ENCODE measurements around the gene DCST2. TPM values are rescaled to one million over a fixed set of nuclear protein-coding genes. Genes with fewer than 3 reads are reported as not detected.

DCST2 gene
- total RNA-seq, 1 experiment from 2014 or later = 0.31 TPM

DNA sequence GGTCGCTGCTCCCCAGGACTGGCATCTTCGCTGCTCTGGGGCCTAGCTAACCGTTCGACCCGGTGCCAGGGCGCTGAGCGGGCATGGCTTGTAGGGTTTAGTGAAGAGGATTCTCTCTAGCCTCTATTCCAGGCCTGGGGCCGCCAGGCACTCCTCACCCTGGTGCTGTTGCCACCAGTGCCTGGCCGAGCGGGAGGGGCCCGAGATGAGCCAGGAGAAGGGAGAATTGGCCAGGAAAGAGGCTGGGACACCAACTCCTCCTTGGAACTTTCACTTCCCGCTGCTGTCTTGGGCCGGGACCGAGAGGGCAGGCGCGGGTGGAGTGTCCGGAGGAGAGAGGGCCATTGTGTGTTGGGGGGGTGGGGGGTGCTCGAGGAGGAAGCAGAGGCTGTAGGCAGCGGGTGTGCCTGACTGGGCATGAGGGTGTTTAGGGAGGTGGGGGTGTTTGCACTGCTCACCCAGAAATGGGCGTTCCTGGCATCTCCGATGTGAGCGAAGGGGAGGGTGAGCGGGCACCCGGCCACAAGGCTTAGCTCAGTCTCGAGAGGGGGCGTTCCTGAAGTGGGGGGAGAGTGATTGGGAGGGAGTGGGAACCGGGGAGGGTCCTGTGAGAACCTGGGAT lies 18.3 kb upstream of the DCST2 start:
- in situ Hi-C loops (cut with HindIII; ENCODE audit: low sequenced_read_pairs) = no loop called here
- peak; percentile 56 for DNase-seq (ENCODE audit: low spot score)

DNA sequence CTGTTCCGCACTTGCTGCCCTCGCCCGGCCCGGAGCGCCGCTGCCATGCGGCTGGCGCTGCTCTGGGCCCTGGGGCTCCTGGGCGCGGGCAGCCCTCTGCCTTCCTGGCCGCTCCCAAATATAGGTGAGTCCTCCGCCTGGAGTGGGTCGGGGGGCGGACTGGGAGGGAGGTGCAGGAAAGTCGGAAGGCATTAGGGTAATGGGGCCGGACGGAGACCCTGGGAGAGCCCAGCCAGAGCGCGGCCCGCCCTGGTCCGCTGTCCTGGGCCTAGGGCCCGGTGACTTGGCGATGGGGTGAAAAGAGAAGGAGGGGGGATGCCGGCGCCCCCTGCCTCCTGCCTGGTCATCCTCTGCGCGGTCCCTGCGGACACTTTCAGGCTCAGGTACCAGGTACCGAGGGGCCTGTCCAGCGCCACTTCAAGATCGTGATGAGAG lies 17.8 kb upstream of the DCST2 start:
- DNase-seq (ENCODE audit: low spot score) = no peak
- in situ Hi-C loops (cut with HindIII; ENCODE audit: low sequenced_read_pairs) = no loop called here

DNA sequence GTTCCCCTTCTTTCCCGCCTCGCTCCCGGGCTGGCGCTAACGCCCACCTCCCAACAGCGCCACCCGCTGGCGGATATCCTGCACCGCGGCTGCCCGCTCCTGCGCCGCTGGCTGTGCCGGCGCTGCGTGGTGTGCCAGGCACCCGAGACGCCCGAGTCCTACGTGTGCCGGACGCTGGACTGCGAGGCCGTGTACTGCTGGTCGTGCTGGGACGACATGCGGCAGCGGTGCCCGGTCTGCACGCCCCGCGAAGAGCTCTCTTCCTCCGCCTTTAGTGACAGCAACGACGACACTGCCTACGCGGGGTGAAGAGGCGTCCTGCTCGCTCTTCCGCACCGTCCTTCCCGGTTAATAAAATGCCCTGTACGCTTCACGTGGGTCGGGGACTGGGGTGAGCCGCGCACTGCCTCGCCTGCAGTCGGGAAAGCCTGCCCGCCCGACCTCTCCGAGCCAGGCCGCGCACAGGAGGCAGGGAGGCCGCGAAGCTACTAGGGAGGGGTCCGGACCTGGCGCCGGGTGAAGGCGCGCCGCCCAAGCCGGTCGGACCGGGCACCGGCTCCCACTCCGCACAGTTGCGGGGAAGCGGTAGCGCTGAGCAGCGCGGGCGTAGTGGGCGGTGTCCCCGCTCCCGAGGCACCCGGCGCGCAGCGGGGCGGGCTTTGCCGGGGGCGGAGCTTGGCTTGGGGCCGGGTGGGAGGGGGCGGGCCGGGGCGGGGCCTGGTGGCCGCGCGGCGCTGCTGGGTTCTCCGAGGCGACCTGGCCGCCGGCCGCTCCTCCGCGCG lies 17.2 kb upstream of the DCST2 start, which contains the start of gene ADAM15:
Gene ADAM15 (plus strand): TSS at position 757 of the 782 bp plus-strand sequence. CDS start 71 bp downstream, outside the sequence.
- in situ Hi-C loops (cut with HindIII; ENCODE audit: low sequenced_read_pairs) = no loop called here
- peak; percentile 71 for DNase-seq (ENCODE audit: low spot score)

DNA sequence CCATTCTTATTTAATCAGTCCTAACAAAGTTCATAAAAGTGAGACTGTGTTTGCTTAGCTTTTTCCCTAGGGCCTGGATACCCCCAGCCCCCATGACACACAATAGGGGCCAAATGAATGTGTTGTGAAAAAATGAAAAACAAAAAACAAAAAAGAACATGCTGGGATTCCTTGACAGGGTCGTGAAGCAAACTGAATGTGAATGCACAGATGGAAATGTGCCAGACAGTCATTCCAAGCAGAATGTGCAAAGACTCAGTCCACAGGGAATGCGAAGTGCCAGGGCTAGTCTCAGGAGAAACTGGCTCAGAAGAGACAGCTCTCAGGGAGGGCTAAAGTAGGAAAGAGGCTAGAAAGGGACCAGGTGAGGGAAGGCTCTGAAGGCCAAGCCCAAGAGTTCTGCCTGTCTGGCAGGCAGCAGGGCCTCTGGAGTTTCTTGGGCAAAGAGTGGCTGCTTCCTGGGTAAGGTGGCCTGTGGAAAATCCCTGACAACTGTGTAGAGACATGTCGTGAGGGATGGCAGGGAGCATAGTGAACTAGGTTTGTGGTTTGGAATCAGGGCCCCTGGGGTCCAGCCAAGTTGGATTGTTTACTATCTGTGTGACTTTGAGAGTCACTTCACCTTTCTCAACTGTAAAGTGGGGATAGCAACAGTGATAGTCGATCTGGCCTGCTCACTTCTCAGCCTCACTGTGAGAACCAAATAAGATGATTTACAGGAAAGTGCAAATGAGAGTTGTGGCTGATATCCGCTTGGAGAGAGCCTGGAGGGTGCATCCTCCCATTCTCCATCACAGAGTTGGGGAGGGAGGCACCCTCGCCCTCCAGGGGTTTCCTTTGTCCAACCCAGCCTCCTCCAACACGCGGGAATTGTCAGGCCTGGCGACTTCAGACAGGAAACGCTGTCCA lies 16.3 kb upstream of the DCST2 start:
- in situ Hi-C loops (cut with HindIII; ENCODE audit: low sequenced_read_pairs) = no loop called here
- DNase-seq (ENCODE audit: low spot score) = no peak

DNA sequence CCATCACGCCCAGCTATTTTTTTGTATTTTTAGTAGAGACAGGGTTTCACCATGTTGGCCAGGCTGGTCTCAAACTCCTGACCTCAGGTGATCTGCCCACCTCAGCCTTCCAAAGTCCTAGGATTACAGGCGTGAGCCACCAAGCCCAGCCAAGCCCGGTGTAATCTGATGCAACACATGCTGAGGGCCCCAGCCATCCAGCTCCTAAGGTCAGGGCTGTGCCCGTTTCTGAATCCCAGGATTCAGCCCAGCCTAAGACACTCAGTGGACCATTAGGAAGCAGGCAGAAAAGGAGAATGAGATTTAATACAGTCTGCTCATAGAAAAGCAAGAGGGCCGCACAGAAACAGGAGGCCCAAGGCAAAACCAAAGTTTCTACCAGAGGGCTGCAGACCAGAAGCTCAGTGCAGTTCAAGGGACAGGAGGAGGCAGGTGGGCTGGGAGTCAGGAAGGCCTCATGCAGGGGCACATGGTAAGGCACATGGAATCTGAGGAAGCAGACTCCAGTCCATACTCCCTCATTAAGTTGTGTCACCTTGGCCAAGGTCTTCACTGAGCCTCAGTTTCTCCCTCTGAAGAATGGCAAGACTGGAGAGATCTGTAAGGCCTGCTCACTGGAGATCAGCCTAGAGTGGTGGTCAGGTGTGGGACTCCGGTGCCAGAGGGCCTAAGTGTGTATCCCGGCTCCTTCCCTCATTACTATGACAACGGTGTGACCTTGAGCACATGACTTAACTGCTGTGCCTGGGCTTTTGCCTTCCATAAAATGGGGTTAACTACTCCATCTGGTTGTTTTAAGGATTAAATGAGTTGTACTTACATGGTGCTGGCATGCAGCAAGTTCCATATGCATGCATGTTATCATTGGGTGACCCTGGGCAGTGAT lies 15.1 kb upstream of the DCST2 start:
- DNase-seq (ENCODE audit: low spot score) = no peak
- in situ Hi-C loops (cut with HindIII; ENCODE audit: low sequenced_read_pairs) = no loop called here

DNA sequence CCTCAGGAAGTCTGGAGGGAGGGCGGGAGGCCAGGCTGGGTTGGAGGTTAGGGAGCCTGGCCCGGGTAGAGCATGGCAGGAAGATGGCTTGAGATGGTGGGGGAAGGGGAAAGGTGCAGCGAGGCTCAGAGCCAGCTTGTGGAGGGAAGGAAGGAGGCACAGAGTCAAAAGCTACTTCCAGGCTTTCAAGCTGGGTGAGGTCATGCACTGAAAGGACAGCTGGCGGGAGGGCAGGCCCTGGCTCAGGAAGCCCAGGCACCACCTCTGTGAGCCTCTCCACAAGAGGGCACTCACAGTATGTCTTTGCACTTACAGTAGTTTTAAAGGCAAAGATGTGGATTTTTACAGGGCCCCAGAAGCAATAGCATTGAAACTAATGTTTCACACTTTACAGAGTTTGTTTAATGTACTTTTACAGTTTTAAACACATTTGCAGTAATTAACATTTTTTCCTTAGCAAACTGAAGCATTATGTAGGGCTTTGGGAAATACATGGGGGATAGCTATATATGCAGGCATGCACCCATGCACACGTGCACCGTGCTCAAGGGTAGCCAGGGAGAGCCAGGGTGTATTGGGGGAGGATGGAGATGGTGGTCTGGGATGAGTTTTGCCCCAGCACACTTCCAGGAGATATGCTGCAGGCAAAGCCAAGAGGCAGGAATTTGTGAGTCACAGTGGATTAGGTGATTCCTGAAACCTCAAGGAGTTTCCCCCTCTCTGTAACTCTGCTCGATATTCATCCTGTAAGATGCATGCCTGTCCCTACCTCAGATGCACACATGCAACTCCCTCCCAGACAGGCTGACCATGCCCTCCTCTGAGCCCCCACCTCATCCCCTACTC lies 11.5 kb upstream of the DCST2 start:
- DNase-seq (ENCODE audit: low spot score) = peak; percentile 71
- in situ Hi-C loops (cut with HindIII; ENCODE audit: low sequenced_read_pairs) = no loop called here

DNA sequence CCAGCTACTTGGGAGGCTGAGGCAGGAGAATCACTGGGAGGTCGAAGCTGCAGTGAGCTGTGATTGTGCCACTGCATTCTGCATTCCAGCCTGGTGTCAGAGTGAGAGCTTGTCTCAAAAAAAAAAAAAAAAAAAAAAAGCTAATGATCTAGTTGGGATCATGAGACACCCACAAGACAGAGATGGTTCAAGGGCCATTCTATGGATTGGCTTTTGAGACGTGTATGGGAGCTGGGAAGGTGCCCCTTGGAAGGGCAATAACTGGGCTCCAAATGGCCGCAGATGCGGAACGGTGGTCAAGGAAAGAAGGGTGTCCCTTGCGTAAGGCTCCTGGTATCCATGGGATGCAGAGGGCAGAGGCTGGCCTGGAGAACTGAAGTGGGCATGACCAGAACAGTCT lies 10.8 kb upstream of the DCST2 start:
- in situ Hi-C loops (cut with HindIII; ENCODE audit: low sequenced_read_pairs) = no loop called here
- DNase-seq (ENCODE audit: low spot score) = no peak

DNA sequence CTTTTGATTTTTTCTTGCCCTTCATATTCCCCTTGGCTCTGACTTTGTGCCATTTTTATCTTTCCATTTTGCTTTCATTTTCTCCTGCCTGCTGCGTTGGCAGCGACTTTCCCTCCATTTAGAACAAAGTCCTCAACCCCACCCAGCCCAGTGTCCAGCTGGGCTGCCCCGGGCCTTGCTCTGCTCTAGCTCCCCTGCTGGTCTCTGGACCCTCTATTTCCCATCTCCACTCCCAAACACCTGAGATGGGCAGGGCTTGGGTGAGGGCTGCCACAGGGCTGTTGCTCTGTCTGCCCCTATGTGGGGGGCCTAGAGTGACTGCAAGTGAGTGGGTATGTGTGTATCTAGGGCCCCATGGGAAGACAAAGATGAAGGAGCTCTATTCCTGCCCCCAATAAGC lies 10.2 kb upstream of the DCST2 start:
- in situ Hi-C loops (cut with HindIII; ENCODE audit: low sequenced_read_pairs) = no loop called here
- DNase-seq (ENCODE audit: low spot score) = no peak

DNA sequence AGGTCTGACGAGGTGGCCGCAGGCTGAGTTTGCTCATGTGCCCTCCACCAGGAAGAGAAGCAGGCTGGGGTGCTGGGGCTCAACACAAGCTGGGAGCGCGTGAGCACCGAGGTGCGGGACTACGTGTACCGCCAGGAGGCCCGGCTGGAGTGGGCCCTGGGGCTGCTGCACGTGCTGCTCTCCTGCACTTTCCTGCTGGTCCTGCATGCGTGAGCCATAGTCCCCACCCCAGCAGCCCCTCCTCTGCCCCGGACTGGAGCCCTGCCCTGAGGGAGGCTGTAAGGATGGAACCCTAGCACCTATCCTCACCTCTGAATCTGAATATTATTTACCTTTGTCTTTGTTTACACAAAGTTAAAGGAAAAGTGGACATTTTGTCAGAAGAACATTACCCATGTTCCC lies 9.7 kb upstream of the DCST2 start:
- in situ Hi-C loops (cut with HindIII; ENCODE audit: low sequenced_read_pairs) = no loop called here

DNA sequence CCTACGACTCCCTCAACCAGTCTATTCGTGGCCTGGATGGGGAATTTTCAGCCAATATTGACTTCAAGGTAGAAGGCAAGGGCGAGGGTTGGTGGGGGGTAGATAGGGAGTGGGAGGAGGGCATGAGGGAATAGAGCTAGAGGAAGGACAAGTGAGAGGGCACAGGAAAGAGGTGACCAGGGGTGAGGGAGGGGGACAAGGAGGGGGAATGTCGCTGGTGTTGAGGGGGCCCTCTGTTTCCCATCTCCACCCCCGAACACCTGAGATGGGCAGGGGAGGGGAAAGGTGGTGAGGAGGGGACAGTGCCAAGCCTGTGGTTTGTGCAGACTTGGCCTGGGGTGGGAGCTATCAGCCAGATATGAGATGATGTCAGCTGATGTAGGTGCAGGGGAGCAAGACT lies 9.2 kb upstream of the DCST2 start:
- in situ Hi-C loops (cut with HindIII; ENCODE audit: low sequenced_read_pairs) = no loop called here
- no peak for DNase-seq (ENCODE audit: low spot score)

More for the DNA sequence above, 9.7 kb upstream of the DCST2 start:
- no peak for DNase-seq (ENCODE audit: low spot score)

DNA sequence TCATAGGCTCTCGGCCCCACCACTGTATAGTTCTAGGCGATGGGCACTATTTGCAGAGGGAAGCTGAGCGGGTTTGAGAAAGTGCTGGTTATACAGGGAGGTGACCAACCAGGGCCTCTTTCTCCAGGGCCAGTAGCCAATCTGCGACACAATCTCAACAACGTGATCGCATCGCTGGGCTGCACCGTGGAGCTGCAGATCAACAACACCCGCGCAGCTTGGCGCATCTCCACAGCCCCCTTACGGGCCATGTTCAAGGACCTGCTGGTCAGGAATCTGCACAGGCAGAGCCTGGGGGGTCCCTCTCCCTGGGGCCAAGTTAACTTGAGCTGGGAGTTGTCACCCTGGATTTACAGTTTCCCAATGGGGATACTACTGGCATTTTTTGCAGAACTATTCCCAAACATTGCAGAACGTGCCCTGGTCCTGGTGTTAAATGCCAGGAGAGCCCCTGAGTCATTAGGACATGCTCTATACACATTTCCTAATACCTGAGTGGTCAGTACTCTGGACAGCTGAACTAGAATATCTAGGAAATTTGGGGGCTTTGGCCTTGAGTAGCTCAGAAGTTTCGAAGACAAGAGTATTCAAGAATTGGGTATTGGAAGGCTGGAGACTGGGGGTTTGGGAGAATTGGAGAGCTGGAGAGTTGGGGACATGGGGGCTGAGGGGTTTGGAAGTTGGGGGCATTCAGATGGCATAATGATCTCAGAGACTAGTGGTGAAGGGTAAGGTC lies 6.9 kb upstream of the DCST2 start:
- in situ Hi-C loops (cut with HindIII; ENCODE audit: low sequenced_read_pairs) = no loop called here
- no peak for DNase-seq (ENCODE audit: low spot score)

DNA sequence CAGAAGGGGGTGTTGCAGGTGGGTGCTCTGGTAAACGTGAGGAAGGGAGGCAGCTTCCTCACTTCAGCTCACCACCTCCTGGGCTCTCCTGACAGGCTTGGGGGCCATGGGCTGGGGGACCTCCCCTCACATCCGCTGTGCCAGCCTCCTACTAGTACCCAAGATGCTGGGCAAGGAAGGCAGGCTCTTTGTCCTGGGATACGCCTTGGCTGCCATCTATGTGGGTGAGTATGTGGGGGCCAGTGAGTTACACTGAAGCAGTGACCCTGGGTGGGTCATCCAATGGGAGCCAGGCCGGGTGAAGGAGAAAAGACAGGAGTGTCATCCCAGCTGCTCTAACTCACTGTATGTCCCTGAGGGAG lies 5.7 kb upstream of the DCST2 start:
- no peak for DNase-seq (ENCODE audit: low spot score)
- in situ Hi-C loops (cut with HindIII; ENCODE audit: low sequenced_read_pairs) = no loop called here

DNA sequence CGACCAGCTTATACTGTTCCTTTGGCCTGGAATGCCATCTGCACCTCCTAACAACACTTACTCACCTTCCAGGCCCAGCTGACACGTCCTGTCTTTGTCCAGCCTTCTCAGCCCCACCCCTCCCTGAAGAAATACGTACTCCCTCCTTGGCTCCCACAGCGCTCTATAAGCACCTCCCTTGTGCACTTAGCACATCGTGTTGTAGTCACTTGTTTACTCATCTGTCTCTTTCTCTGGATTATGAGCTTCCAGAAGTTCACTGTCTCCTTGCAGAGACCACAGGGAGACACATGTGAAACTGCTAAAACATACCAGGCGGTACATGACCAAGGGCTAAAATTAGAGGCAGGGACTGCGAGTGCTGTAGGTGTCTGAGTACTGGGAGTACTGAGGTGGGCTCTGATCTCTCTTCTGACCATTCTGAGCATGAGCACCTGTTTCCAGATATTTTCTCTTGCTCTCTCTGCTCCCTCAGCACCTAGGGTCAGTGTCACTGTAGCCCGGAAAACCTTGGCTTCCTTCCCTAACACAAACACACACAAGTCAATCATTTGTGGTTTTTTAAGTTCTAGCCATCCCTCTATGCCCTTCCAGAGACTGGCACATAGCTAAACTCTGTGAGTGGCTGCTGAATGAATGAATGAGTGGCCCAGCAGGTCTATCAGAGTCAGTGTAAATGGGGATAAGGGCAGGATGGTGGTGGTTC lies 5.2 kb upstream of the DCST2 start:
- DNase-seq (ENCODE audit: low spot score) = no peak
- in situ Hi-C loops (cut with HindIII; ENCODE audit: low sequenced_read_pairs) = no loop called here

DNA sequence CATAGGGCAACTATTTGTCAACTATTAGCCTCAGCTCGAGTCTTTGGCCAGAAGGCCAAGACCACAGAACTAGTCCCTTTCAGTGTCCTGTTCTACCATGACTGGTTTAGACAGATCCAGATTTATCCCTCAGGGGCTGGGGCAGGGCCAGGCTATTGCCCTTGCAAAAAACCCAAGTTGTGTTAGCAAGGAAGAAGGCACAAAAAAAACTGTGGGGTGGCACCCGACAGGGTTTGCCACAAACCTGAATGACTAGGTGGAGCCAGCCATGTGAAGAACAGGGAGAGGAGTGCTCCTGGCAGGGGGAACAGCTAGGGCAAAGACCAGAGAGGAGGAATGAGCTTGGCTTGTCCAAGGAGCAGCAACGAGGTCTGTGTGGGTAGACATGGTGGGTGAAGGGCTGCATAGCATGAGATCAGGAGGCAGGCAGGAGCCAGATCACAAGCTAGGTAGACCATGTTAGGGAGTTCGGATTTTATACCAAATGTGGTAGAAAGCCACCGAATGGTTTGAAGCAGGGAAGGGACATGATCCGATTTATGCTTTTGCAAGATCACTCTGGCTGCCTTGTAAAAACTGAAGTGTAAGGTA lies 4.4 kb upstream of the DCST2 start:
- in situ Hi-C loops (cut with HindIII; ENCODE audit: low sequenced_read_pairs) = no loop called here
- no peak for DNase-seq (ENCODE audit: low spot score)

DNA sequence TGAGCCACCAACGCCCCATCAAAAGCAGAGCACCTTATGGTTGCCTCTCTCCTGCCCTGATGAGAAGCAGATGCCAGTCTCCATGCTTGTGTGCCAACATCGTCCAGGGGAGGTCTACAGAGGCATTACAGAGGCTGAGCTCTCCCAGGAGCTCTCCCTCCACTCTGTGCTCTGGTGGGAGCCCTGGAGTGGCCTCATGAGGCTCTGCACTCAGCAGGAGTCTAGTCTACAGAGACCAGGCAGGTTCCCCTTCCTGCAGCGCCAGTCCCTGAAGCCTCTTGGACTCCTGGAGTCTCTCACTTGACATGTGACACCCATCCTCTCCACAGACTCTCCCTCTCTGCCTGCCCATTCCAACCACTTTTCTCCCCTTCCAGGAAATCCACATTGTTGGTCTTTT lies 3.5 kb upstream of the DCST2 start:
- DNase-seq (ENCODE audit: low spot score) = no peak
- in situ Hi-C loops (cut with HindIII; ENCODE audit: low sequenced_read_pairs) = no loop called here

DNA sequence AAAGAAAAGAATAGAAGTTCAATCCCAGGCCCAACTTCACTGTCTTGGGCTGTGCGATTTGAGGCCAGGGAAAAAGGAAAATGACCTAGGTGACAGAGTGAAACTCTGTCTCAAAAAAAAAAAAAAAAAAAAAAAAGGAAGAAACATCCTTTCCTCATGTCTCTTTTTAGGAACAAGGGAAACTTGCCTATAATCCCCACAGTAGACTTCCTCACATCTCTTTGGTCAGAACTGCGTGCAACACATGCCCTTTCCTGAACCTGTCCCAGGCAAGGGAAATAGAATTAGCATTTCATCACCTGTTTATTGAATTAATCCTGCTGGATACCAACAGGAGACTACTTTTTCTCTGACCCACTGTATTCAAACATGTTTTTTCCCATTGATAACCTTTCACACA lies 2.4 kb upstream of the DCST2 start:
- in situ Hi-C loops (cut with HindIII; ENCODE audit: low sequenced_read_pairs) = no loop called here
- no peak for DNase-seq (ENCODE audit: low spot score)

Measured in G401 (cell line).